ENCODE measurements around the gene GTF2H2C.
"Not testable (repeated sequence)": the region's sequence is repeated elsewhere in the genome, so short reads cannot be mapped to it uniquely, and the experiment has no call there.

- TF ChIP-seq ZNF8 (CRISPR knock-in tag; IDR thresholded peaks at IDR 0.05); ZNF565 (CRISPR knock-in tag; conservative IDR thresholded peaks at IDR 0.05; ENCODE audit: low read depth); PATZ1 (CRISPR knock-in tag; IDR thresholded peaks at IDR 0.05; ENCODE audit: borderline replicate concordance); ARNTL (CRISPR knock-in tag; IDR thresholded peaks at IDR 0.05; ENCODE audit: borderline replicate concordance, low read depth); CREB5 (CRISPR knock-in tag; IDR thresholded peaks at IDR 0.05; ENCODE audit: low read depth); TSHZ2 (CRISPR knock-in tag; IDR thresholded peaks at IDR 0.05); POU6F1 (CRISPR knock-in tag; IDR thresholded peaks at IDR 0.05; ENCODE audit: borderline replicate concordance, low read depth); OSR1 (CRISPR knock-in tag; IDR thresholded peaks at IDR 0.05); ZFP30 (CRISPR knock-in tag; IDR thresholded peaks at IDR 0.05); ZC3H10 (CRISPR knock-in tag; IDR thresholded peaks at IDR 0.05); TOX (CRISPR knock-in tag; IDR thresholded peaks at IDR 0.05; ENCODE audit: borderline replicate concordance); CSDC2 (CRISPR knock-in tag; IDR thresholded peaks at IDR 0.05); ZFP3 (CRISPR knock-in tag; IDR thresholded peaks at IDR 0.05); TCF4 (CRISPR knock-in tag; IDR thresholded peaks at IDR 0.05; ENCODE audit: borderline replicate concordance): not testable (repeated sequence)
Measured at GRCh38 chr5:69608861-69609496, 49.0 kb downstream of the GTF2H2C start.
